Lung (tissue), 12 donors: Measurements from ENCODE around the gene TIMP1. TPM values are rescaled to one million over a fixed set of nuclear protein-coding genes. Genes with fewer than 3 reads are reported as not detected.

Experiments
- ATAC-seq: fragments of 200-7000 bp; cut with Tn5 transposase; one replicate; pipeline ENCODE4 v1.9.1; 2020; ENCODE audit warnings: moderate number of reproducible peaks; ENCODE audit not compliant: insufficient read depth, low FRiP score
- DNase-seq, 3 donors: peaks; one replicate each; pipeline ENCODE4 v3.0.0-alpha.2; 2013 to 2017
- H3K27ac ChIP-seq, 2 donors: one replicate each; pipeline ENCODE4 v1.5.1; 2013; ENCODE audit warnings: mild to moderate bottlenecking in 2 of 2, moderate library complexity in 2 of 2, control low read depth in 1 of 2, inconsistent platforms in 1 of 2, low read depth in 1 of 2, low read length in 1 of 2
- H3K27me3 ChIP-seq, 3 donors: one replicate each; pipeline ENCODE4 v1.5.1; 2013; ENCODE audit warnings: low read length in 2 of 3; ENCODE audit not compliant: control insufficient read depth in 3 of 3, insufficient read depth in 3 of 3
- H3K36me3 ChIP-seq, 4 donors: one replicate each; pipeline ENCODE4 v1.5.1; 2013; ENCODE audit warnings: low read length in 4 of 4, mild to moderate bottlenecking in 1 of 4, moderate library complexity in 1 of 4; ENCODE audit not compliant: control insufficient read depth in 4 of 4, insufficient read depth in 4 of 4
- H3K4me1 ChIP-seq, 5 donors: one replicate each; pipeline ENCODE4 v1.5.1; 2013; ENCODE audit warnings: low read length in 5 of 5, mild to moderate bottlenecking in 2 of 5, moderate library complexity in 1 of 5; ENCODE audit not compliant: control insufficient read depth in 5 of 5, insufficient read depth in 5 of 5
- H3K4me3 ChIP-seq: one replicate; pipeline ENCODE4 v1.5.1; 2013; ENCODE audit warnings: mild to moderate bottlenecking, control low read depth, moderate library complexity
- H3K9ac ChIP-seq, 2 donors: one replicate each; pipeline ENCODE4 v1.5.1; 2013; ENCODE audit warnings: low read length in 2 of 2, control low read depth in 1 of 2; ENCODE audit not compliant: insufficient read depth in 1 of 2
- H3K9me3 ChIP-seq, 4 donors: one replicate each; pipeline ENCODE4 v1.5.1; 2013; ENCODE audit warnings: low read length in 3 of 4, mild to moderate bottlenecking in 1 of 4, moderate library complexity in 1 of 4; ENCODE audit not compliant: control insufficient read depth in 4 of 4, insufficient read depth in 3 of 4
- CTCF ChIP-seq: IDR thresholded peaks from 2 replicates; pipeline ENCODE4 v1.5.1; 2012; ENCODE audit warnings: mild to moderate bottlenecking; ENCODE audit errors: control extremely low read depth, extremely low read depth
- WGBS, 2 donors: extraction: QIAGEN DNeasy Blood & Tissue Kit; methylation state at CpG; one replicate each; pipeline ENCODE4 v1.1.7; 2013; 5-methylcytosine and 5-hydroxymethylcytosine counted together
- polyA plus RNA-seq, 2 donors: library from polyadenylated mRNA; stranded (reverse); fragments of 200-250 nt; gene quantifications; one replicate each; pipeline ENCODE4 v1.2.1, GENCODE V29; 2013
- total RNA-seq, 2 donors: library from RNA; depleted of rRNA in 1 of 2; stranded (reverse); fragments of >200 nt in 1 of 2; gene quantifications; one replicate each; pipeline ENCODE4 v1.2.1, GENCODE V29; 2014 to 2021
- donor health status: control.
- donor health status: control.
- donor health status: Bipolar disorder and iron deficiency.
- donor health status: healthy.
- donor health status: DM: yes; HTN: yes; CAD: no.

Gene TIMP1
- total and polyA plus RNA-seq, 4 donors = 65.3 to 2,202 (median 1,641) TPM

- Histone ChIP-seq H3K9me3 (peaks cover 0 to 4% (median 0%) of the 10 kb centered on the region in 4 donors), H3K27me3 (no peaks in the 10 kb centered on the region), H3K9ac (no peak overlapping the region), H3K4me3 (no peak overlapping the region), H3K27ac (no peak overlapping the region), H3K36me3 (no peaks in the 10 kb centered on the region), H3K4me1 (peaks cover 0 to 20% (median 3%) of the 10 kb centered on the region in 5 donors)
- no peak for DNase-seq
- 33 to 50% methylated on average over 14 to 16 of the region's 16 CpGs for WGBS, 2 donors
- no peak for ATAC-seq
- TF ChIP-seq CTCF = no peak
Measured at GRCh38 chrX:47578692-47579091, 3.5 kb upstream of the TIMP1 start.

GRCh38 chrX:47579537-47579936 is 2.7 kb upstream of the TIMP1 start:
- H3K36me3 ChIP-seq = no peaks in the 10 kb centered on the region
- ATAC-seq (peak; percentile 36), DNase-seq (peak in 1 of 3 donors; percentile 41)
- no peak overlapping the region for H3K4me3 ChIP-seq
- H3K27ac ChIP-seq = no peak overlapping the region
- no peak for TF ChIP-seq CTCF
- H3K9me3 ChIP-seq = peaks cover 0 to 4% (median 0%) of the 10 kb centered on the region in 4 donors
- H3K4me1 ChIP-seq = peaks cover 0 to 20% (median 3%) of the 10 kb centered on the region in 5 donors
- H3K27me3 ChIP-seq = no peaks in the 10 kb centered on the region
- 20 to 49% methylated on average over 9 of the region's 9 CpGs for WGBS, 2 donors
- H3K9ac ChIP-seq = no peak overlapping the region

DNA sequence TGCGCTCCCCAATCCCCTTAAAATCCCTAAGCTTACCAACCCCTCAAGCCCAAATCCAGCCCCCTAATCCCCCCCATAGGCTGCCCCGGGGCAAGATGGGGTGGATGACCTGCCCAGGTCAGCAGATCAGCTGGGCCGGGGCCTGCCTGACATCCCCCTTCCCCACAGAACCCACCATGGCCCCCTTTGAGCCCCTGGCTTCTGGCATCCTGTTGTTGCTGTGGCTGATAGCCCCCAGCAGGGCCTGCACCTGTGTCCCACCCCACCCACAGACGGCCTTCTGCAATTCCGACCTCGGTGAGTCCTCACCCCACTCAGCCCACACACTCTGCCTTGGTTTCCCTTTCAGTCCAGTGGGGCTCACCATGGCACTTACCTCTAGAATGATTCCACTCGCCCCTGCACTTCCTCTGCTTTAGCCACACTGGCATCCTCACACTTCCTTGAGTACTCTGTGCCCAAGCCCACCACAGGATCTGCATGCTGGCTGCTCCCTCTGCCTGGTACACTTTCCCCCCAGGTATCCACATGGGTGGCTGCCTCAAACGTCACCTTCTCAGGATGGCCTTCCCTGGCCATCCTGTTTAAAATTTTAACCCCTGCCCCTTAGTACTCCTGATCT is 1.1 kb downstream of the TIMP1 start:
- no peak for DNase-seq
- peak overlapping the region; percentile 16 for H3K4me3 ChIP-seq
- TF ChIP-seq CTCF = no peak
- peak overlapping the region in 1 of 2 donors; percentile 23 for H3K9ac ChIP-seq
- 44 to 60% methylated on average over 8 of the region's 8 CpGs for WGBS, 2 donors
- ATAC-seq = no peak
- H3K36me3 ChIP-seq = peaks cover 0 to 4% (median 0%) of the 10 kb centered on the region in 4 donors
- peak overlapping the region; percentile 49 to 87 for H3K27ac ChIP-seq
- no peaks in the 10 kb centered on the region for H3K9me3 ChIP-seq
- no peaks in the 10 kb centered on the region for H3K27me3 ChIP-seq
- H3K4me1 ChIP-seq = peaks cover 0 to 14% (median 3%) of the 10 kb centered on the region in 5 donors
